T-helper 9 cell (primary cell): ENCODE measurements around the gene NAGA.
A peak's percentile ranks its signal among the peaks of the same experiment; 100 is the strongest.
"Not testable (repeated sequence)": the region's sequence is repeated elsewhere in the genome, so short reads cannot be mapped to it uniquely, and the experiment has no call there.

Experiments
- DNase-seq: peaks from one replicate; pipeline ENCODE4 v3.0.0-alpha.2; 2020

Gene NAGA

DNA sequence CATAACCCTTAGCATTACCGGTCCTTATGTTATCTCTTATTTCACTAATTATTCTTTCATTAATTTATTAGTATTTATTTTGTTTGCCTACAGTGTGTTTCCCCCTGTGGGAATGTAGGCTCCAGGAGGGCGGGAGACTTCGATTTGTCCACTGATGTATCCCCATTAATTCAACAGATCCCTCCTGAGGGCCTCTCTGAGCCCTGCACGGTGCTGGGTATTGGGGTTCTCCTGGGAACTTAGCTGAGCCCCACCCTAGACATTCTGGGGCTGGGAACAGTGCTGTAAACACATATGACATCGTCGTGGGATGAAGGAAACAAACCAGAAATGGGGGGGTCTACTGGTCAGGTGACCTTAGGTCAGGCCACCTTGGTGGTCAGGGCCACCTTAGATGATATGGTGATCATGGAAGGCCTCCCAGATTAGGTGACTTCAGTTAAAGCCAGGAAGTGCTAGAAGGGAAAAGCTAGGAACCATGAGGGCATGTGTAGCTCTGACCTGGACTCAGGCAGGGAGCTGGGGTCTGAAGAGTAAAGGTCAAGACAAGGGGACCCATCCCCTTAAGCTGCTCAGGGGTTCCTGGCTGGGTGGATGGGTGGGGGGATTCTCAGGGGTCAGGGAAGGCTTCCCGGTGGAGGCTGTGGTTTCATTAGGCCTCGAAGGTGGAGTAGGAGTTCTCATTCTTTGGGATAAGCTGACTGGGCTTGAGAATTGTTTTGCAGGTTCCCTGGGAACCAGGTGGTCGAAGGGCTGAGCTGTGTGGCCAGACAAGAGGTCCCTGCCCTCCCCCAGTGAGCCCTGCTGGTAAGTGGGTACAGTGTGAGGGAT lies 4.4 kb upstream of the NAGA start:
- DNase-seq = no peak

DNA sequence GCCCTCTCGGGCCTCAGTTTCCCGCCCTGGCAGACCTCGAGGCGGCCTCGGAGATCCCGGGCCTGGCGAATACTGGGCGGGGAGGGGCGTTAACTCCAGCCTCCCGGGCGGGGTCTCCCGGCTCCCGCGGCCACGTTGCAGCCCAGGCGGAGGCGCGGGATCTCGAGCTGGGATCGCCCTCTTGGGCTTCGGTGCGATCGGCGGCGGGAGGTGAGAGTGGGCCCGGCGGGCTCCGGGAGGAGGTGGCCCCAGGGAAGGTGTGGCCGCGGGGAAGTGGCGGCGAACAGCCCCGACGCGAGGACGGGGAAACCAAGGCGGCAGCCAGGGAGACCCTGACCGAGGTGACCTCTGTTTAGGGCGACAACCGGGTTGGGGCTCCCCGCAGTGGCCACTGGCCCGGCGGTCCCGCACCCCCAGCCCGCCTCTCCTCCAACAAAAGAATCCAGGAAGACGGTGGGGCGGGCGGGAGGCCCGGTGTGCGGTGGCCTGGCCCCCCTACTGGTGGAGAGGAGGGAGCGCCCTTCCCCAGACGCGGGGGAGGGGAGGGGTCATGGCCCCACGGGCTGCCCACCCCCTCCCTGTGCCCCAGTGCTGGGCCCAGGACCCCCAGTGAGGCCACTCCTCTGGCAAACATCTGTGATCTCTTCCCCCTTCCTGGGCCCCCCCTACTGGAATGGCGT lies 3.7 kb upstream of the NAGA start, which contains the start of gene PHETA2:
TSS of gene PHETA2 (plus strand) at position 117 of the 680 bp plus-strand sequence. CDS start 3,046 bp downstream, outside the sequence.
- peak; percentile 43 for DNase-seq

DNA sequence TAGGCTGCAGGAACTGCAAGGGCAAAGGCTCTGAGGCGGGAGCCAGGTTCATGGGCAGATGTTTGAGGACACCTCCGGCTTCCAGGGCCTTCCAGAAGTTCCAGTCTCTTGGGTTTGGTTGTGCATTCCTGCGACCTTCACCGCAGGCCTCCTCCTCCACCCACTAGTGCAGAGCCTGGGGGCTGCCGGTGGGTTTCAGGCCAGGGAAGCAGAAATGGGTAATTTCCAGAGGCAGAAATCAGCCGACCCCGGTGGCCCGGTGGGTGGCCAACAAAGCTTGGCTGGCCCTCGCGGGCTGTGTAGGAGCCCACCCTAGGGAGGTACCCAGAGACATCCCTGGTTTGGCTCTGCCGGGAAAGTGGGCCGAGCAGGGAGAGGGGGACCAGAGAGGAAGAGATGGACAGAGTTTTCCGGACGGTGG lies 3.0 kb upstream of the NAGA start:
- DNase-seq = no peak

DNA sequence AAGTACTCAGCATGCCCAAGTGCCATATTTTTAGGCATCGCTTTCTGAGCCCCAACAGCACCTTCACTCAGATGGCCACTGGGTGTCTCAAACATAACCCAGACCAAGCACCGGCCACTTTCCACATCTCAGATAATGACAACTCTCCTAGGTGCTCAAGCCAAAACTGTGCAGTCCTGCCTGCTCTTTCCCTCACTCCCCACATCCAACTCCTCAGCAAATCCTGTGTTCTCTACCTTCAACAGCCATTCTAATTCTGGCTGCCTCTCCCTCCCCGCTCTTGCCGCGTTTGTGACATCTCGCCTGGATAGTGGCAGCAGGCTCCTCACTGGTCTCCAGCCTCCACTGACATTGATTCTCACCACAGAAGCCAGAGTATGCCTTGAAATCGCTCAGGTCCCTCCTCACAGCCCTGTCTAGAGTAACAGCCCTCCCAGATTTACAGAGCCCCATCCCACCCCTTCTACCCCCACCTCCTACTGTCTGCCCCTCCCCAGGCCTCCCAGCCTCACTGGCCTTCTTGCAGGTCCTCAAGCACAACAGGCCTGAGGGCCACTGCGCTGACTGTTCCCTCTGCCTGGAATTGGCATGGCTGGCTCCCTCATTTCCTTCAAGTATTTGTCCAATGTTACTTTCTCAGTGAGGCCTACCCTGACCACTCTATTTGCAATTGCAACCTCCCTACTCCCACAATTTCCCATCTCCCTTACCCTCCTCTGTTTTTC lies 2.2 kb upstream of the NAGA start:
- DNase-seq = no peak

DNA sequence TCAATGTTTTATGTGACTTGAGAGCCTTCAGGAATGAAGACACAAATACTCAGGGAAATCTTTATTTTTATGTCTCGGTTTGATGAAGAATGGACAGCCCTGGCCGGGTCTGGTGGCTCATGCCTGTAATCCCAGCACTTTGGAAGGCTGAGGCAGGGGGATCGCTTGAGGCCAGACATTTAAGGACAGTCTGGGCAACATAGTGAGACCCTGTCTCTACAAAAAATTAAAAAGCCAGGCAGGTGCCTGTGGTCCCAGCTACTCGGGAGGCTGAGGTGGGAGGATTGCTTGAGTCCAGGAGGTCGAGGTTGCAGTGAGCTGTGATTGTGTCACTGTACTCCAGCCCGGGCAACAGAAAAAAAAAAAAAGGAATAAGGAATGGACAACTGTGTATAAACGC lies 896 bp upstream of the NAGA start:
- not testable (repeated sequence) for DNase-seq

DNA sequence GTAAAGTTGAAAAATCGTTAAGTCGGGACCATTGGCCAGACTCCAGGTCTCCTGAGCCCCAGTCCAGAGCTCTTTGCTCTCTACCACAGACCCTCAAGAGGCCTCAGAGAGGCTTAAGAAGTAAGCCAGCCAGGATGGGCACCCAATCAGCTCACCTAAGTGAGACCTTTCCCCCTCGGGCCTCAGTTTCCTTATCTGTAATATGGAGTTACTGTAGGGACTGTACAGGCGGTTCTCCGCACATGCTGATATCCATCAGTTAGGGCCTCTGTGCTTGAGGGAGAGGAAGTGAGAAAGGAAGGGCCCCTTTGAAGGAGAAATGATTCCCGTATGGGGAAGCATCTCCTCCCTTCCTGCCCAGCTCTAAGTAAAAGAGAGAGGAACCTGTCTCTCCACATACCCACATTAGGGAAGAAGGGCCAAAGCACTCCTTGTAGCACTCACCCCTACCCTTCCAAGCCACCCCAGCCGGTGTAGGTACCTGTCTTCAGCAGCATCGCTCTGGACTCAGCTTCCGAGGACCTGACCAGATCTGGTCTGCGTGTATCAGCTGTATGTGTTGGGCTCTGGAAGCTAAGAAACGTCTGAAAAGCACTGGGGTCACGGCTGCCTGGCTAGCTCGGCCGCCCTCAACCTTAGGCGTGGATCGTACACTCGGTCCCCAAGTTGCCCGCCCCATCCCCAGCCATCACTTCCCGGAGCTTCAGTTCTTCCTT lies 653 bp downstream of the NAGA start:
- DNase-seq = no peak

DNA sequence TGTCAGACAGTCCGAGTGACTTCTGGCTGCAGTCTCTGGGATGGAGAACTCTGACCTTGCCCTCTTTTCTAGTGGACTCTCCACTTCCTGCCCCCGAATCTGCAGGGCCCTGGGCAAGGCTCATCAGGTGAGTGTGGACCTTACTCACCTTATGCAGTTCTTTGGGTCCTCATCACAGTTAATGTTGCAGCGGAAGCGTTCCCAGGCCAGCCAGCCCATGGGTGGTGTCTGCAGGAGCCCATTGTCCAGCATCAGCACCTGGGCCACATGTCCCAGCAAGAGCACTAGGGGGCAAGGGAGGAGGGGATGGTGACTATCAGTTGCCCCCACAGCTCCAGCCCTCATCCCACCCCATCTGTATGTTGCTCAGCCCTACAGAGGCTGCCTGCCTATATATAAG lies 2.3 kb downstream of the NAGA start:
- no peak for DNase-seq

DNA sequence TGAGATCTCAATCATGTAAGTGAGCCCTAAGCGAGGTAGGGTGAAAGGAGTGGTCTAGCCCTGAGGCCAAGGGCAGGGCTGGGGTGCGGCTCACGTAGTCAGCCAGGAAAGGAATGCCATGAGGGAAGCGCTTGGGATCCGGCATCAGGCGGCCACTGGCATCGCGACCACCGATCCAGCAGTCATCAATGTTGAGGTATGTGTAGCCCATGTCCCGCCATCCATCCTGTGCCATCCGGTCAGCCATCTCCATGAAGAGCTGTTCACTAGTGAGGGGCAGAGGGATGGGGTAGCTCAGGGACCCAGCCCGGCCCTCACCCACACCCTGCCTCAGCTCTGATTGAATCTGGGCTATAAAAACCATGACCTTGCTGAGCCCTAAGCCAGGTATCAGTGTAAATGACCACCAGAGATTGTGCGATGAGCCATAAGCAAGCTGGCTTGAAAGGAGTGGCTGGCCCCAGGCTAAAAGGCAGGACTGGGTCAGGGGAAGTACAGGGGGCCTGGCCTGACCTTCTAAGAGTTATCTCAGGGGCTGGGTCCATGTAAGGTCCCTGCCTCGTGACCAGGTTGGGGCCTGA lies 2.9 kb downstream of the NAGA start:
- DNase-seq = no peak

DNA sequence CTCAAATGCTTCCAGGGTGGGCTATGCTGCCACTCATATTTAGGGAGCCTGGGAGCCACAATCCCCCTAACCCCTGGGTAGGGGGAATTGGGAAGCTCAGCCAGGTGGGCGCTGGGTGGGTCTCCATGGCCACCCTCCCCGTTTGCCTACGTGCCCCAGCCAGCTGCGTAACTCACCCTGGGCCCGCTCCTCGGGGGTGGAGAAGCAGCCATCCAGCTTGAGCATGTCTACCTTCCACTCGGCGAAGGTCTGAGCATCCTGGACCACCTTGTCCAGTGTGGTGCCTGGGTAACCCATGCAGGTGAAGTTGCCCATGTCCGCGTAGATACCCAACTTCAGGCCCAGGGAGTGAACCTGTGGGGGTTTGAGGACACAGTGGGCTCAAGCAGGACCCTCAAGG lies 3.7 kb downstream of the NAGA start:
- no peak for DNase-seq

DNA sequence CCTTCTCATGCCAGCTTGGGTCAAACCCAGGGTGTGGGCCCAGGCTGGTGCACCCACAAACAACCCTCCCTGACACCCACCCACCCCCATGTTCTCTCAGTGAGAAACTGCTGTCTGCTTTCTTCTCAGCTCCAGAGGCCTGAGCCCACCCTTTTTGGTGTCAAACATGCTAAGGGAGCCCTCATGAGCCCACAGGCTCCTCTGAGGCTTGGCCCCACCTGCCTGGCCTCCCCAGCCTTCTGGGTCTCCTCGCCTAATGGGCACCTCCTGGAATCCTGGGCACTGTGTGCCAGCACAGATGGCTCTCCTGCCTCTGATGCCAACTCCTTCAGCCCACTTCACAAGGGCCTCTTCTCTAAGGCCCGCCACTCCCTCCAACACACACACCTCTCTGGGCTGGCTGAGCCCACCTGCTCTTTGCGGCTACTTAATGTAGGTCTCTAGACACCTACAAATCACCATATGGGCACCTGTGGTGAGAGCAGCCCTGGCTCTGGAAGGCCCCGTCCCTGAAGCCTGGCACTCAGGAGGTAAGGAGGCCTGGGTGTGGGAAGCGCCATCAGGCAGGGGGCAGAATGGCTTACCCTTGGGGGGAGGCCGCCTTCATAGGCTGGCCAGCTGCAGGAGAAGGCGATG lies 4.4 kb downstream of the NAGA start:
- no peak for DNase-seq

DNA sequence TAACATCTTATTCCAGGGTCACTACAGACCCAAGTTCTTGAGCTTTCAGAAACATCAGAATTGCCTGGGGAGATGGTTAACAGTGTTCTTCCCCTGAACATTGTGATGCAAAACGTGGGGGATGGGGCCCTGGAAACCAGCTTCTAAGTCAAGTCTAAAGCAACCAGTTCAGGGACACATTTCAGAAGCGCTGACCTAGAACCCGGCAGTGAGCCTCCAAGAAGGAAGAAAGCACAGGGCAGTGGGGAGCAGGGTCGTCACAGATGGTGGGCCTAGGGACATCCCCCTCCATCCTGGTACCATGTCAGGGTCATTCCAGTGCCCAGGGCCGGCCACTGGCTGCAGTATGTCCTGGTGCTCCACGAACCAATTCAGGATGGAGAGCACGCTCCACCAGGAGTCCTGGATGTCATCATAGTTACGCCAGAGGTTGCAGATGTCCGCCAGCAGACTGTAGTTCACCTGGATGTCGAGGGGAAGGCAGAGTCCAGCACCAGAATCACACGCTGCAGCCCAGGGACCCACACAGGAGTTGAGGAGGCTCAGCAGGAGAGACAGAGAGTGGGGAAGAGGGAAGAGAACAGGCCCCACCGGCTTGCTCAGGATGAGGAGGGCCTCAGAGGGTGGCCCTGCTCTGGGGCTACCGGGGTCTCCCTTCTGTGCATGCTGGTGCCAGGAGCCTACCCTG lies 5.0 kb downstream of the NAGA start:
- no peak for DNase-seq

DNA sequence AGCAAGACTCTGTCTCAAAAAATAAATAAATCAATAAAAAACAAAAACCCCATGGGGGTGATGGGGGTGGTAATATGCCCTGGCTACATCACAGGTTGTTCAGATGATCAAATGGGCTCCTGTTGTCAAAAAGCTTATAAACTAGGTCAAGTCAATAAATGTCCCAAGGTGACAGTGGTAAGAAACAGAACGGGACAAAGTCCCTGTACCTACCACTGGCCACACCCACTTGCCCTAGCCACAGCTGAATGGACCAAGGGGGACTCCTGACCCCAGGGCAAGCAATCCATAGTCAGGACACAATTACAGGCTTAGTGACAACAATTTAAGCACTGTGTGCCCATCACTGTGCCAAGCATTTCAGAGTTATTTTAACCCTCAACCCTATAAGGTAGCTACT lies 6.0 kb downstream of the NAGA start:
- DNase-seq = no peak

DNA sequence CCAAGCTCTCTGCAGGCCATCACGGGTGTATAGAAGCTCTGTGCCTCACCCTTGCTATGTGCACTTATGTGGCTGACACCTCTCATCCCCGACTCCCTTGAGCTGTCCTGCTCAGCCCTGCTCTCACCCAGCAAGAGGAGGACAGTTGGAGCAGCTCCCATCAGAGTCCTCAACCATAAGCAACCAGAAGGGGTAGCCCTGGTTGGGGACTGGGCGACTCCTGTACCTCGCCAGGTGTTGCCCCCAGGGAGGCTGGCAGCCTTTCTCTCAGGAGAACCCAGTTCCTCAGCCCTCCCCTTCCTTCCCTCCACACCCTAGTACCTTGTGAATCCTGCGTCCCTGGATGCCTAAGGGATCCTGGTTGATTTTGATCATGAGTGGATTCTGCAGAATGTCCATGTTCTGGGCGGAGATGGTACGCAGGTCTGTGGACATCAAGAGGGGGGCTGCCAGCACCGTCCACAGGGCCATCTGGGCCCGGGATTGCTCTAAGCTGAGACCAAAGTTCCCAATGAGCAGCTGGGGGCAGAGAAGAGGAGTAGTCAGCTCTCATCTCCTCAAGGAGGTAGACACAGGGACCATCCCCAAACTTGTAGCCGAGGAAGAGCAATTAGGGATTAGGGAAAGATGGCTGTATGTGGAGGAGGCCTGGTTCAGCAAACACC lies 8.0 kb downstream of the NAGA start:
- DNase-seq = no peak

DNA sequence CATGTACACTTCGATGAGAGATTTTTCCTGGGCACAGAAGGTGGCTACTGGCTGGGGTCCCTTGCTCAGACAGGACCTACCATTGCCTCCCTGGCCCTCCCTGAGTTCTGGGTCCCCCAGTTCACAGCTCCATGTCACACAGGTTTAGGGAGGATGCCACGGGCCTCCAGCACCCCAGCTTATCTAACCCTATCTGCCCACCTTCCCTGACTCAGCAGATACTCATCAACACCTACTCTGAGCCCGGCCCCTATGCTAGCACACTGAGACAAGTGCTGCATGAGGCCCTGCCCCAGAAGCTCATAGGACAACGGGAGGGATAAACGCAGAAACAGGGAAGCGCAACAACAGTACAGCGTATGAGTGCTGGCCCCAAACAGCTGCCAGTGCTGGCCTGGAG lies 9.6 kb downstream of the NAGA start:
- DNase-seq = no peak

DNA sequence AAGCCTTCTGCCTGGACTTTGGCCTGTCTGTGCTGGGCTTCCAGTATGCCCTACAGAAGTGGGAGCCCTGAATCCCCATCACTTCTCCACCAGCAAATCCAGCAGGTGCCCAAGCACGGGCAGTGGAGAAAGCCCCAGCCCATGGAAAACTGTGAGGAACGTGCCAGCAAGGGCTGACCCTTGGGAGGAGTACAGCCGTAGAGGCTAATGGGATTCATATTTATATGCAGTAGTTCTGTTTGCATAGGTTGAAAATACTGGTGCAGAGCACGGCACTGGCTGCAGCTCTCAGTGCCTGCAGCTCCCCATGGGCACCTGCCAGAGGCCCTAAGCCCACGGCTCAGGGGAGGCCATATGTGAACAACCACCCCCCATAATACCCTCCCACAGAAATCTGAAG lies 10.1 kb downstream of the NAGA start:
- no peak for DNase-seq

DNA sequence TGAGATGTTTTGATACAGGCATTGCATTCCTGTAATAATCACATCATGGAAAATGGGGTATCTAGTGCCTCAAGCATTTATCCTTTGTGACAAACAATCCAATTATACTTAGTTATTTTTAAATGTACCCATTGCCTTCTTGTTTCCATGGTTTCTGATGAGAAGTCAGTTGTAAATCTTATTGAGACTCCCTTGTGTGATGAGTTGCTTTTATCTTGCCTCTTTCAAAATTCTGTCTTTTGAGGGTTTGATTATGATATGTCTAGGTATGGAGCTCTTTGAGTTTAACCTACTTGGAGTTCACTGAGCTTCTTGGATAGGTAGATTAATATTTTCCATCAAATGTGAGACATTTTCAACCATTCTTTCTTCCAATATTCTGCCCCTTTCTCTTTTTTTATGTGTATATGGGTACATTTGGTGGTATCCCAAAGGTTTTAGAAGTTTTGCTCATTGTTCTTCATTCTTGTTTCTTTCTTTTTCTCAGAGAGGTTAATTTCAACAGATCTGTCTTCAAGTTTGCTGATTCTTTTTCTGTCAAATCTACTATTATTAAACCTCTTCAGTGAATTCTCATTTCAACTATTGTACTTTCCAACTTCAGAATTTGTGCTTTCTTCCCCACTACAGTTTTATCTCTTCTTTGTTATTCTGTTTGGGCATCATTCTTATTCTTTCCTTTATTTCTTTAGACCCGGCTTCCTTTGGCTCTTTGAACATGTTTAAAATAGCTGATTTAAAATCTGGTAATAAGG lies 13.7 kb downstream of the NAGA start:
- no peak for DNase-seq

DNA sequence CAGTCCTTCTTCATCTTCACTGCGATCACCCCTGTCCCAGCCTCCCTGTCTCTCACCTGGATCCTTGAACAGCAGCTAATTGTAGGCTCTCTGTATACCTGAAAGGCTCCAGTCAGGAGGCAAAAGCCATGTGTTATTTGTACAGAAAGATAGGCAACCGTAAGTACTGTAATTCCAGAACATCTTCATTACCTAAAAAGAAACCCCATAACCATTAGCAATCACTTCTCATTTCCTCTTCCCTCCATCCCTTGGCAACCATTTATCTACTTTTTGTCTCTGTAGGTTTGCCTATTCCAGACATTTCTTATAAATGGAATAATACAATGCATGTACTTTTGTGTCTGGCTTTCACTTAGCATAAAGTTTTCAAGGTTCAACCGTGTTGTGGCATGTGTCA lies 17.8 kb downstream of the NAGA start:
- no peak for DNase-seq

DNA sequence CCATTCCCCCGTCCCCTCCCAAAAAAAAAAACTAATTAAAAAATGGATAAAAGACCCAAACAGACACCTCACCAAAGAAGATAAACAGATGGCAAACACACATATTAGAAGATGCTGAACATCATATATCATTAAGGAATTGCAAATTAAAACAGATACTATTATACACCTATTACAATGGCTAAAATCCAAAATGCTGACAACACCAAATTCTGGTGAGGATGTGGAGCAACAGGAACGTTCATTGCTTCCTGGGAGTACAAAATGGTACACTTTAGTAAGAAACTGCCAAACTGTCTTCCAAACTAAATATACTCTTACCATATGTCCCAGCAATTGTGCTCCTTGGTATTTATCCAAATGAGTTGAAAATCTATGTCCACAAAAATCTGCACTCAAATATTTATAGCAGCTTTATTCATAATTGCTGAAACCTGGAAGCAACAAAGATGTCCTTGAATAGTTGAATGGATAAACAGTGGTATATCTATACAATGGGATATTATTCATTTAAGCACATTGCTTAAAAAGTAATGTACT lies 19.9 kb downstream of the NAGA start:
- DNase-seq = no peak

DNA sequence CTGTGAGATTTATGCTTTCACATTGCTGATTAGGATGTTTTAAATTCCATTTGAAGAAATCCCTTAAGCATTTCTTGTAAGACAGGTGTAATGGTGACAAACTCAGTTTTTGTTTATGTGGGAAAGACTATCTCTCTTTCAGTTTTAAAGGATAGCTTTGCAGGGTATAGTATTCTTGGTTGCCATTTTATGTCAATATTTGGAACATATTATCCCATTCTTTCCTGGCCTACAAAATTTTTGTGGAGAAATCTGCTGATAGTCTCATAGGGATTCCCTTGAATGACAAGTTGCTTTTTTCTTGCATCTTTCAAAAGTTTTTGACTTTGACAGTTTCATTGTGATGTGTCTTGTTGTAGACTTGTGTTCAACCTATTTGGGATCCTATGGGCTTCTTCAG lies 28.8 kb downstream of the NAGA start:
- no peak for DNase-seq

DNA sequence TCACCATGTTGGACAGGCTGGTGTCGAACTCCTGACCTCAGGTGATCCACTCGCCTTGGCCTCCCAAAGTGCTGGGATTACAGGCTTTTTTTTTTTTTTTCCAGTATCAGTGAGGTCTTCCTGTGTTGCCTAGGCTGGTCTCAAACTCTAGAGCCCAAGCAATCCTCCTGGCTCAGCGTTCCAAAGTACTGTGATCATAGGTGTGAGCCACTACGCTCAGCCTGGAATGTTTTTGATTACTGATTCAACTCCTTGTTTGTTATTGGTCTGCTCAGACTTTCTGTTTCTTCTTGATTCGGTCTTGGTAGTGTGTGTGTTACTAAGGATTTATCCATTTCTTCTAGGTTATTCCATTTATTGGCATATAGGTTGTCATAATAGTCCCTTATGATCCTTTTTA lies 31.3 kb downstream of the NAGA start:
- DNase-seq = no peak
